Pancreas (tissue), 10 donors: ENCODE measurements around the gene TSPAN11. TPM values are rescaled to one million over a fixed set of nuclear protein-coding genes. Genes with fewer than 3 reads are reported as not detected.

ENCODE experiments used
- ATAC-seq, 4 donors: fragments of 200-7000 bp; cut with Tn5 transposase; one replicate each; pipeline versions ENCODE4 v1.8.0 to v1.9.1; 2020; ENCODE audit warnings: mild to moderate bottlenecking in 4 of 4, moderate library complexity in 4 of 4
- DNase-seq, 6 donors: peaks; one replicate each; pipeline ENCODE4 v3.0.0-alpha.2; 2020
- FAIRE-seq: peaks from 2 replicates; lab custom pipeline; 2012; peaks lifted over from hg19 to GRCh38; lab: Jason Lieb, UNC
- H3K27ac ChIP-seq, 4 donors: fragments of 200-600 bp; sonication (generic); 1 replicate in 3 of 4; 2 replicates in 1 of 4; pipeline versions ENCODE4 v1.5.0 to v1.8.0; 2020
- H3K27me3 ChIP-seq, 4 donors: fragments of 200-600 bp; one replicate each; pipeline ENCODE4 v1.8.0; 2021
- H3K36me3 ChIP-seq, 3 donors: fragments of 200-600 bp; sonication (generic) in 1 of 3; one replicate each; pipeline versions ENCODE4 v1.5.0 to v1.8.0; 2020 to 2021
- H3K4me1 ChIP-seq, 3 donors: fragments of 200-600 bp; one replicate each; pipeline ENCODE4 v1.8.0; 2021
- H3K4me3 ChIP-seq, 4 donors: fragments of 200-600 bp; sonication (generic) in 2 of 4; one replicate each; pipeline versions ENCODE4 v1.5.0 to v1.8.0; 2020 to 2021
- H3K9me3 ChIP-seq, 4 donors: fragments of 200-600 bp; one replicate each; pipeline ENCODE4 v1.8.0; 2021
- CTCF ChIP-seq, 4 donors: fragments of 200-600 bp; sonication (generic) in 3 of 4; IDR thresholded peaks; one replicate each; pipeline versions ENCODE4 v1.5.0 to v1.8.0; 2021; ENCODE audit warnings: antibody characterized with exemption in 4 of 4
- WGBS, 2 donors: extraction: QIAGEN DNeasy Blood & Tissue Kit; methylation state at CpG; one replicate each; pipeline ENCODE4 v1.1.7; 2013; 5-methylcytosine and 5-hydroxymethylcytosine counted together
- intact Hi-C, 3 donors: fragments of 100-400 bp; cut with DNase I; formaldehyde crosslinking; loops; one replicate each; pipeline versions ENCODE4 v1.11.1 to v1.14.2; 2022
- polyA plus RNA-seq, 2 donors: library from polyadenylated mRNA; stranded (reverse); fragments of 200-250 nt; gene quantifications; one replicate each; pipeline ENCODE4 v1.2.3, GENCODE V29; 2013
- total RNA-seq, 6 donors: library from RNA; stranded (reverse); fragmentation: NEBNext Ultra II Directional in 4 of 6; extraction: Animal tissue kit (Norgen Biotek cat#: 25700) in 4 of 6; gene quantifications; one replicate each; pipeline versions ENCODE4 v1.2.1 to v1.2.4, GENCODE V29; 2021 to 2023
- donor health status: healthy with polysubstance abuse.
- donor health status: DM: no; HTN: no; CAD: no; lungs with moderate emphysema.
- donor health status: DM: no; HTN: no; CAD: no.
- donor health status: control.
- donor health status: control.
- donor health status: Bipolar disorder and iron deficiency.
- donor health status: DM: yes; HTN: yes; CAD: no.
- donor health status: DM: no; HTN: no; CAD: no.
- donor health status: DM: no; HTN: no; CAD: no.
- donor health status: DM: yes; HTN: yes; CAD: no.

Gene TSPAN11
- total and polyA plus RNA-seq, 8 donors: 0.13 to 2.2 (median 0.44) TPM

DNA sequence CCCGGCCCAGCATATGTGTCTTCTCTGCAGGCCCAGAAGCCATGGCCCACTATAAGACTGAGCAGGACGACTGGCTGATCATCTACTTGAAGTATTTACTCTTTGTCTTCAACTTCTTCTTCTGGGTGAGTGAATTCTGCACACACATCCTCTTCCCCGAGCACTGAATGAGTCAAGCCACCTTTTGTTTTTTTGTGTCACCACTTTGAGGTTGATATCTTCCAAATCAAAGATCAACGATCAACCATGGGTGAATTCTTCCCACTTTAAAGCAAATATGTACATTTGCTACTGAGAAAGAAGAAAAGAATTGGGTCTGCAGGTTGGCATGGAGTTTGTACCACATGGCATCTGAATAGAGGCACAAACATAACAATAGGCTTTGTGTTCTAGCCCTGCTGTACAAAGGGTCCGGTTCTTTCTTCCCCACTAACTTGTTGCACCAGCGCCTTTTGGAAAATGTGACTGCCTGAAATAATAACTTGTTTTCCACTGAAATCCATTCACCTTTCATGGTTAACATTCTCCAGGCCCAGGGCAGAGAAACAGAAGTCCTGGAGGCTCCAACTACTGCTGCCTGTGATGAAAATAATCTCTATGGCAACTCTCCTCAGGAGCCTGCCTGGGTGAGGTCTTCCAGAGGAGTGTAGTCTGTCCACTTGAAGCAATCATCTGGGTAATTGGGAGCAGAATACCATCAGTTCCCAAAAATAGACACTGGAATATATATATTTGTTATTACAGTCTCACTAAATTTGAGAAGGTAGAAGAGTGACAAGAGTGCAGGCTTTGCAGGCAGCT is 27.6 kb downstream of the TSPAN11 start:
- FAIRE-seq: no peak

DNA sequence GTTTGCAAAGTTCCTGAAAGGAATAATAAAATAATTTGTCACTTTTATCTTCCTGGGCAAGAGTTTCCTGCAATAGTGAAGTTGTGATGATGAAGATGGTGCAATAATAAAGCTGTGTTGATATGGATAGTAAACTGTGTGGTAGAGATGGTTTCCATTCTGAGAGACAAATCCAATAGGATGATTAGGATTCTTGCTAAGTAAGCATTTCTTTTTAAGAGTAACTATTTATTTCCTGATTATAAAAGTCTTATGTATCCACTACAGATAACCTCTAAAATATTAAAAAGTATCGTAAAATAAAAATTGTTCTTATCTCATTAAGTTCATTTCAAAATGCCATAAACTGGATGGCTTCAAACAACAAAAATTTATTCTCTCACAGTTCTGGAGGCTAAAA is 28.7 kb downstream of the TSPAN11 start:
- Histone ChIP-seq H3K36me3 (no peaks in the 10 kb centered on the region), H3K27ac (no peak overlapping the region), H3K4me1 (no peaks in the 10 kb centered on the region), H3K9me3 (no peaks in the 10 kb centered on the region), H3K27me3 (no peaks in the 10 kb centered on the region), H3K4me3 (no peak overlapping the region)
- 100% methylated on average over 1 of the region's 1 CpG for WGBS, 2 donors
- no peak for ATAC-seq
- intact Hi-C loops: no loop called here
- no peak for DNase-seq
- TF ChIP-seq CTCF (IDR thresholded peaks at IDR 0.05): no peak
- FAIRE-seq: no peak

More for the DNA sequence above, 27.6 kb downstream of the TSPAN11 start:
- H3K27ac ChIP-seq: no peak overlapping the region
- 63 to 72% methylated on average over 6 of the region's 6 CpGs for WGBS, 2 donors
- no peaks in the 10 kb centered on the region for H3K36me3 ChIP-seq
- no peak for ATAC-seq
- no peaks in the 10 kb centered on the region for H3K4me1 ChIP-seq
- DNase-seq: no peak
- H3K27me3 ChIP-seq: no peaks in the 10 kb centered on the region
- H3K9me3 ChIP-seq: no peaks in the 10 kb centered on the region
- TF ChIP-seq CTCF (IDR thresholded peaks at IDR 0.05): no peak
- H3K4me3 ChIP-seq: no peak overlapping the region
- intact Hi-C loops: no loop called here

DNA sequence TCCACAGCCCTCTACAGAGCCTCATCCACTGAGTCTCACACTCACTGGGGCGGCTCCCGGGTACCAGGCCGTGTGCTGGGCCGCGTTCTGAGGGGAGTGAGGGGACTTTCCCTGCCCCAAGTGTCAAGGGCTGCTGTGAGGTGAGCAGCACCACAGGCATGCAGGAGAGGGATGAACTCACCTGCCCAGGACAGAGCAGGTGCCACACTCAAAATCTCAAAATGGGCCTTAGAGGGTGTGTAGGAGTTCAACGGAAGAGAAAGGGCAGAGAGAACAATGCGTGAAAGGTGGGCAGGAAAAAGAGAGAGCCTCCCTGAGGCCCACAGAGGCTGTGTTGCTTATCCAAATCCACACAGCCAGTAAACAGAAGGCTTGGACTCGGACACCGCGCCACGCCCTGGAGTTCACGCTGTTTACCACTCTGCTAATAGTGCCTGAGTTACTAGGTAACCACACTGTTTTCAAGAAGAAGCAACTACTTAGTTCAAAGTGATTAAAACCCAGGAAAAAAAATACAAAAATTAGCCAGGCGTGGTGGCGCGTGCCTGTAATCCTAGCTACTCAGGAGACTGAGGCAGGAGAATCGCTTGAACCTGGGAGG is 32.7 kb downstream of the TSPAN11 start:
- FAIRE-seq: no peak
- no peak for ATAC-seq
- Histone ChIP-seq H3K27ac (no peak overlapping the region), H3K4me3 (no peak overlapping the region), H3K36me3 (no peaks in the 10 kb centered on the region), H3K9me3 (no peaks in the 10 kb centered on the region), H3K4me1 (no peaks in the 10 kb centered on the region), H3K27me3 (no peaks in the 10 kb centered on the region)
- intact Hi-C loops: no loop called here
- DNase-seq: no peak
- no peak for TF ChIP-seq CTCF (IDR thresholded peaks at IDR 0.05)
- WGBS, 2 donors: 78 to 80% methylated on average over 16 of the region's 16 CpGs

DNA sequence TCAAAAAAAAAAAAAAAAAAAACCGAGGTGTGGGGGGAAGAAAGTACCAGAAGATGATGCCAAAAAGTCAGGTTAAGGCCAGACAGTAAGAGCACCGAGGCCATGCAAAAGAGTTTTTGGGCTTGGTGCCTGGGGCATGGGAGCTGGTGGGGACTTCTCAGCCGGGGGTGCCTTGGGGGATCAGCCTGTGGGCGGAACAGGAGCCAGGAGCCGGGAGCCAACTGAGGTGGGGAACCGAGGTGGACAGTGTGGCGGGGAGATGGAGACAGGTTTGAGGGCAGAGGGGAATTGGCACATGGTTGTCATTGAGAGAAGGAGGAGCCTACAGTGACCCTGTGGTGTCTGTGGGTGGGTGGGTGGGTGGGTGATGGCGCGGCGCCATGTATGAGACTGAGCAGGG is 33.2 kb downstream of the TSPAN11 start:
- TF ChIP-seq CTCF (IDR thresholded peaks at IDR 0.05): no peak
- Histone ChIP-seq H3K4me1 (no peaks in the 10 kb centered on the region), H3K27me3 (no peaks in the 10 kb centered on the region), H3K9me3 (no peaks in the 10 kb centered on the region), H3K4me3 (no peak overlapping the region), H3K27ac (no peak overlapping the region), H3K36me3 (no peaks in the 10 kb centered on the region)
- DNase-seq (no peak), ATAC-seq (no peak), FAIRE-seq (no peak)
- WGBS, 2 donors: 70 to 78% methylated on average over 10 of the region's 10 CpGs
- intact Hi-C loops: no loop called here

GRCh38 chr12:30961030-30961429 is 34.5 kb downstream of the TSPAN11 start:
- no peaks in the 10 kb centered on the region for H3K27me3 ChIP-seq
- intact Hi-C loops: no loop called here
- 63 to 71% methylated on average over 3 of the region's 3 CpGs for WGBS, 2 donors
- ATAC-seq (no peak), FAIRE-seq (no peak), DNase-seq (no peak)
- H3K36me3 ChIP-seq: no peaks in the 10 kb centered on the region
- H3K27ac ChIP-seq: no peak overlapping the region
- no peaks in the 10 kb centered on the region for H3K9me3 ChIP-seq
- H3K4me3 ChIP-seq: no peak overlapping the region
- TF ChIP-seq CTCF (IDR thresholded peaks at IDR 0.05): no peak
- H3K4me1 ChIP-seq: no peaks in the 10 kb centered on the region
